GM10248 (cell line): Measurements from ENCODE around the gene TSPAN16.

ENCODE experiments used
- CTCF ChIA-PET: fragments of 300-600 bp; sonication (Branson Sonifier 250); formaldehyde crosslinking; extraction: SDS; loops from one replicate; lab custom pipeline; 2021; ENCODE audit warnings: antibody characterized with exemption; lab: Yijun Ruan, JAX
- POLR2A ChIA-PET: fragments of 350-650 bp; sonication (Branson Sonifier 250); formaldehyde crosslinking; extraction: SDS; loops from one replicate; lab custom pipeline; 2020; ENCODE audit warnings: antibody characterized with exemption; lab: Yijun Ruan, JAX
- DNase-seq: peaks from one replicate; pipeline ENCODE4 v3.0.0; 2012; ENCODE audit errors: extremely low spot score
- TF ChIP-seq, protein P1 (sequence below): IDR thresholded peaks from 2 replicates; pipeline ENCODE4 v1.5.1; 2012; ENCODE audit warnings: mild to moderate bottlenecking, low read depth; ENCODE audit errors: extremely low read depth, missing control alignments, control extremely low read depth

The TSPAN16 gene

DNA sequence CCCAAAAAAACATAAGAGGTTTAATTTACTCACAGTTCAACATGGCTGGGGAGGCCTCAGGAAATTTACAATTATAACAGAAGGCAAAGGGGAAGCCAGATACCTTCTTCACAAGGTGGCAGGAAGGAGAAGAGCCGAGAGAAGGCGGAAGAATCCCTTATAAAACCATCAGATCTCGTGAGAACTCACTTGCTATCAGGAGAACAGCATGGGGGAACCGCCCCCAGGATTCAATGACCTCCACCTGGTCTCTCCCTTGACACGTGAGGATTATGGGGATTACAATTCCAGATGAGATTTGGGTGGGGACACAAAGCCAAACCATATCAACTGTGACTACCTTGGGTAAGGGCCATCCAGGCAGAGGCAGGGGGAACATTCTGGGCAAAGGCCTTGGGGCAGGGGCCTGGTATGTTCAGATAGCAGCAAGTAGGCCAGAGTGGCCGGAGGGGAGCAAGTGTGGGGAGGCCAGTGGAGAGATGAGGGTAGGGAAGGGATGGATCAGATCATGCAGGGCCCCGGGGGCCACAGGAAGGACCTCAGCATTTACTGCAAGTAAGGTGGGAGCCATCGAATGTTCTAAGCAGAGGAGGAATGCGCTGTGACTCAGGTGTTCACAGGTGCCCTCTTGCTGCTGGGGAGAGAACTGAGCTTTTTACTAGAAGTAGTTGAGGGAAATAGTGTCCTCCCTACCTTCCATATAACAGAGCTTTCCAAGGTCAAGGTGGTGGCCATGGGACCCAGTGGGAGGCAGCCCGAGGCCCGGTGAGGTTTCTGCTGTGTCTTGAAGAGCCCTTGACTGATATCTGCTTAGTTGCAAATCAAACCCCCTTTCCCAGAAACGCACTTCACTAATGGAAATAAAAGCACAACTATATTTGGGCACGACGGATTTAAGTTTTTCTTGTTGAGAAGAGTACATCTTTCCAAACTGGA, 25.5 kb downstream of the TSPAN16 start:
- DNase-seq, result no peak
- POLR2A ChIA-PET, result no interaction called here

DNA sequence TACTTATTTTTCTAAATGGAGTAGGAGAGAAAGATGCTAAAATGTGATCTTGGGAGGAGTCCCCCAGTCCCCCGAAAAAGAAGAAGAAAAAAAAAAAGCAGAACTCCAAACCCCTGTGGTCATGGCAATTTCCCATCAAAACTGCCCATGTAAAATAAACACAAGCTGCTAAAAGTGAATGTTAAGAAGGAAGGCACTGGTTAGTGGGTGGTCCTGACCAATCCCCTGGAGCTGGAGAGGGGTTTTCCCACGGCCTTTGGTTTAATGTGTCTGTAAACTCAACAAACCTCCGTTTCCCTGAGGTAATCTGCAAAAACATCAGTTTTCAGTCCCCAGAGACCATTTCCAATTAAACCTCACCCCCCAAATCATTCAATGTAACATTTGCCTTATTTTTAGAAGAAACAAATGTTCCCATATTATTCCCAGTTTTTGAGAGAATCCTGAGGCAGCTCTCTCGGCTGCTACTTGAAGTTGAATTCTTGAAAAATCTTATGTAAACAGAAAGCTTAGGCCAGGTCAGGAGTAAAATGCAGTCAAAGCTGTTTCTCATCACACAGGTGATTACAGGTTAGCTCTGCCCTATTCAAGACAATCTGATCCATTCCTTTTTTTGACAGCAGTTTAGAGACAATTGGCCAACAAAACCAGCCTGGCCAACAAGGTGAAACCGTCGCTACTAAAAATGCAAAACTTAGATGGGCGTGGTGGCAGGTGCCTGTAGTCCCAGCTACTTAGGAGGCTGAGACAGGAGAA, 26.5 kb downstream of the TSPAN16 start:
- TF ChIP-seq, protein P1, sequence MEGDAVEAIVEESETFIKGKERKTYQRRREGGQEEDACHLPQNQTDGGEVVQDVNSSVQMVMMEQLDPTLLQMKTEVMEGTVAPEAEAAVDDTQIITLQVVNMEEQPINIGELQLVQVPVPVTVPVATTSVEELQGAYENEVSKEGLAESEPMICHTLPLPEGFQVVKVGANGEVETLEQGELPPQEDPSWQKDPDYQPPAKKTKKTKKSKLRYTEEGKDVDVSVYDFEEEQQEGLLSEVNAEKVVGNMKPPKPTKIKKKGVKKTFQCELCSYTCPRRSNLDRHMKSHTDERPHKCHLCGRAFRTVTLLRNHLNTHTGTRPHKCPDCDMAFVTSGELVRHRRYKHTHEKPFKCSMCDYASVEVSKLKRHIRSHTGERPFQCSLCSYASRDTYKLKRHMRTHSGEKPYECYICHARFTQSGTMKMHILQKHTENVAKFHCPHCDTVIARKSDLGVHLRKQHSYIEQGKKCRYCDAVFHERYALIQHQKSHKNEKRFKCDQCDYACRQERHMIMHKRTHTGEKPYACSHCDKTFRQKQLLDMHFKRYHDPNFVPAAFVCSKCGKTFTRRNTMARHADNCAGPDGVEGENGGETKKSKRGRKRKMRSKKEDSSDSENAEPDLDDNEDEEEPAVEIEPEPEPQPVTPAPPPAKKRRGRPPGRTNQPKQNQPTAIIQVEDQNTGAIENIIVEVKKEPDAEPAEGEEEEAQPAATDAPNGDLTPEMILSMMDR, result no peak
- ChIA-PET CTCF (interaction anchor here (1.2 to 2.6 kb wide), 8 partner anchors 16 to 160 kb away, joined by 3 to 10 read pairs (median 4); partner anchors contain the start of genes RAB3D and TSPAN16), POLR2A (no interaction called here)
- no peak for DNase-seq

More for the DNA sequence above, 25.5 kb downstream of the TSPAN16 start:
- CTCF ChIA-PET, result interaction anchor here (1.2 to 2.5 kb wide), 4 partner anchors 15 to 78 kb away, joined by 3 to 10 read pairs (median 4); partner anchors contain the start of genes RAB3D and TSPAN16
- TF ChIP-seq, protein P1, result no peak

DNA sequence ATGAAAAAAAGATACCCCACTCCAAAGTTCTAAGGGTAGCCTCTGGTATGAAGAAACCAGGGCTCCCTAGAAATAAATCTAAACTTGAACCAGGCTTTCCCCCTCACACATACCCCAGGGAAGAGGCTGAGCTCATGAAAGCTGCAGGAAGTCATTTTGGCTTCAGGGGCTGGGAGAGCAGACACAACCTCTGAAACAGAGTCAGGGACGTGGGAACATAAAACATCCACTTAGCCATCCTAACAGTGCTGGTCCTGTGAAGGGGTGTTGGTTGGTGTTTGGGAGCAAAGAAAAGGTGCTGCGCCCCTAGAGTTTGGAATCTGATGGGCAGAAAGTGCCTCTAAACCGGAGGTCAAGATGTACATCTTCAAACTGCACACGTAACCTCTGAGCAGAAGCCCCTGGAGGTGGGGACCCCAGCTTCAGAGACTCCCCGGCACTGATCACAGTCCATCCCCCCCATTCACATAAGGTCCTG, 27.7 kb downstream of the TSPAN16 start:
- ChIA-PET POLR2A (no interaction called here), CTCF (interaction anchor here (1.0 to 2.6 kb wide), 8 partner anchors 16 to 159 kb away, joined by 3 to 10 read pairs (median 6); partner anchors contain the start of genes RAB3D and TSPAN16)
- DNase-seq, result no peak

DNA sequence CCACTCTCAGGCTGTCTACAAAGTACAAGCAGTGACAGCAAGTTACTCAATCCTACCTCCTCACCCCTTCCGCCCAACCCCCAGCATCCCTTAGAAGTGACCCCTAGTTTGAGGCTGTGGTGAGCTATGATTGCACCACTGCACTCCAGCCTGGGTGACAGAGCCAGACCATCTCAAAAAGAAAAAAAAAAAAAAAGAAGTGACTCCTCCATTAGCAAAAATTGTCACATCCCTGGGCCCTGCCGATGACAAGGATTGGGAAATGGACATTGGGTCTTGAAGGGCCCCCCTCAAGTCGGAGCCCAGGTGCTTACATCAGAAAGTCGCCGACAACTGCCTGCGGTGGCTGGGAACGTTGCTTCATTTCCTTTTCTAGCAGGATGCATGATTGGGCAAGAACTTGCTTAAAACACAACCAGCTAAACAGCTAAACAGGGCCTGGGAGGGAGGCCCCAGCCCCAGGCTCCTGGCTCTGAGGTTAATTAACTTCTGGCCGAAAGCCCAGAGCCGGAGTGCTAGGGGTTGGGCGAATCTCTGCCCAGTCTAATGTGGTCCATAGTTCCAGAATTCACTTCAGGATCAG, 28.2 kb downstream of the TSPAN16 start:
- ChIA-PET CTCF (interaction anchor here (1.0 to 2.6 kb wide), 6 partner anchors 15 to 158 kb away, joined by 3 to 10 read pairs (median 7); partner anchors contain the start of genes RAB3D and TSPAN16), POLR2A (interaction anchor here (0.8 kb wide), 1 partner anchor 15 kb away, joined by 3 read pairs; the partner anchor contains the start of gene RAB3D)
- TF ChIP-seq, protein P1, result no peak
- DNase-seq, result peak; percentile 70

More for the DNA sequence above, 27.7 kb downstream of the TSPAN16 start:
- TF ChIP-seq, protein P1, result no peak

DNA sequence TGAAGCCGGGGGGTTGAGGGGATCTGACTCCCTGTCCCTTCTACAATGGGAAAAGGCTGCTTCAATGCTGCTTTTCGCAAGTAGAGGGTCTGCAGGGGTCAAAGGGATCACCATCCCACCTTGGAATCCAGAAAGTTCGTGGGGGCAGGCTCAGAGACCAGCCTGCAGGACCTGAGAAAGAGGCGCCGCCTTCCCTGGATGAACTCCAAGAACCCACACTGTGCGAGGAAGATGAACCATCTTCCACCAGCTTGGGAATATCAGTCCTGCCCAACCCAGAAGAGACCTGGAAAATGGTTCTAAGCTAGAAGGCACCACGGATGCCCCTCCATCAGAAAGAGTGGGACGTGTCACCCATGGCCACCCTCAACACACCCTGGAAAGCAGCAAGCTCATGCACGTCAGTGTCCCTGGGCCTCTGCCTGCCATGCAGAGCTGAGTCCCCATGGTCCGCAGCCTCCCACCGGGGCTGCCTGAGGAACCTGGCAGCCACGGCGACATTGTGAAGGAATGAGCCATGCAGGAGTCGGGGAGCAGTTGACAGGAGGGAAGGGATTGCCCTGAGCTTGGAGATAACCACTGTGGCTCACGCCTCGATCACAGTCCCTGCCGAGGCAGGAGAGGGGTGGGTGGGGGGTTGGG, 28.9 kb downstream of the TSPAN16 start:
- TF ChIP-seq, protein P1, result no peak
- ChIA-PET CTCF (interaction anchor here (1.0 to 2.6 kb wide), 4 partner anchors 14 to 158 kb away, joined by 3 to 8 read pairs (median 5); partner anchors contain the start of gene RAB3D), POLR2A (interaction anchor here (0.8 kb wide), 1 partner anchor 15 kb away, joined by 3 read pairs; the partner anchor contains the start of gene RAB3D)
- DNase-seq, result no peak
